ENCODE measurements around the gene ID2.

GRCh38 chr2:8701681-8702379 is 20.0 kb downstream of the ID2 start:
- TF ChIP-seq, protein P1, sequence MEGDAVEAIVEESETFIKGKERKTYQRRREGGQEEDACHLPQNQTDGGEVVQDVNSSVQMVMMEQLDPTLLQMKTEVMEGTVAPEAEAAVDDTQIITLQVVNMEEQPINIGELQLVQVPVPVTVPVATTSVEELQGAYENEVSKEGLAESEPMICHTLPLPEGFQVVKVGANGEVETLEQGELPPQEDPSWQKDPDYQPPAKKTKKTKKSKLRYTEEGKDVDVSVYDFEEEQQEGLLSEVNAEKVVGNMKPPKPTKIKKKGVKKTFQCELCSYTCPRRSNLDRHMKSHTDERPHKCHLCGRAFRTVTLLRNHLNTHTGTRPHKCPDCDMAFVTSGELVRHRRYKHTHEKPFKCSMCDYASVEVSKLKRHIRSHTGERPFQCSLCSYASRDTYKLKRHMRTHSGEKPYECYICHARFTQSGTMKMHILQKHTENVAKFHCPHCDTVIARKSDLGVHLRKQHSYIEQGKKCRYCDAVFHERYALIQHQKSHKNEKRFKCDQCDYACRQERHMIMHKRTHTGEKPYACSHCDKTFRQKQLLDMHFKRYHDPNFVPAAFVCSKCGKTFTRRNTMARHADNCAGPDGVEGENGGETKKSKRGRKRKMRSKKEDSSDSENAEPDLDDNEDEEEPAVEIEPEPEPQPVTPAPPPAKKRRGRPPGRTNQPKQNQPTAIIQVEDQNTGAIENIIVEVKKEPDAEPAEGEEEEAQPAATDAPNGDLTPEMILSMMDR (IDR thresholded peaks at IDR 0.05) = no peak
- TF ChIP-seq POLR2AphosphoS5 (IDR thresholded peaks at IDR 0.05; ENCODE audit: low read depth, low read length) = no peak
- no peak for TF ChIP-seq SIN3A (IDR thresholded peaks at IDR 0.05; ENCODE audit: borderline replicate concordance, insufficient read depth, low read depth, low read length)
- TF ChIP-seq TCF7L2 (IDR thresholded peaks at IDR 0.05; ENCODE audit: low read depth, low read length) = no peak
